Astrocyte of the cerebellum (primary cell): ENCODE data around the gene GCM1.

Experiments
- DNase-seq: peaks from one replicate; pipeline ENCODE4 v3.0.0-alpha.2; 2011; ENCODE audit warnings: low read depth
- H3K4me3 ChIP-seq: 2 replicates; pipeline ENCODE4 v1.5.1; 2011; ENCODE audit warnings: mild to moderate bottlenecking, low read depth, low read length, moderate library complexity
- CTCF ChIP-seq: IDR thresholded peaks from 2 replicates; pipeline ENCODE4 v1.5.1; 2012; ENCODE audit warnings: low read length, low read depth, moderate library complexity, mild to moderate bottlenecking; ENCODE audit errors: missing control alignments
- in situ Hi-C: cut with HindIII; loops from 2 replicates; pipeline ENCODE4 v1.10.0; 2017; ENCODE audit warnings: low sequenced_read_pairs

GCM1 gene

GRCh38 chr6:53148684-53149083 lies at the start of gene GCM1:
GCM1 (minus strand) TSS chr6:53148841; CDS start chr6:53145632, 3,209 bp downstream.
- no peak within 1 kb of the TSS for H3K4me3 ChIP-seq
- in situ Hi-C loops = no loop called here
- DNase-seq = no peak
- no peak for TF ChIP-seq CTCF

- DNase-seq = no peak
- in situ Hi-C loops = no loop called here
- TF ChIP-seq CTCF = no peak
- H3K4me3 ChIP-seq = no peak overlapping the region
These were observed 48.9 kb upstream of the GCM1 start for GRCh38 chr6:53197553-53197952.

GRCh38 chr6:53195048-53195447 lies 46.4 kb upstream of the GCM1 start:
- no peak overlapping the region for H3K4me3 ChIP-seq
- in situ Hi-C loops = no loop called here
- no peak for TF ChIP-seq CTCF
- no peak for DNase-seq

- no peak overlapping the region for H3K4me3 ChIP-seq
- TF ChIP-seq CTCF = no peak
- in situ Hi-C loops = no loop called here
- DNase-seq = no peak
These were observed 44.1 kb upstream of the GCM1 start for GRCh38 chr6:53192682-53193188.

- no peak overlapping the region for H3K4me3 ChIP-seq
- TF ChIP-seq CTCF = no peak
- no peak for DNase-seq
- in situ Hi-C loops = no loop called here
These were observed 40.9 kb upstream of the GCM1 start for GRCh38 chr6:53189554-53189953.

GRCh38 chr6:53188833-53189232 lies 40.2 kb upstream of the GCM1 start:
- no peak overlapping the region for H3K4me3 ChIP-seq
- no peak for DNase-seq
- in situ Hi-C loops = no loop called here
- no peak for TF ChIP-seq CTCF

GRCh38 chr6:53180678-53181077 lies 32.0 kb upstream of the GCM1 start:
- no peak for TF ChIP-seq CTCF
- no peak for DNase-seq
- H3K4me3 ChIP-seq = no peak overlapping the region
- in situ Hi-C loops = no loop called here
